Fibroblast of lung (primary cell): ENCODE data around the gene DEFB127.

Source experiments
- CTCF ChIP-seq, 2 donors: IDR thresholded peaks in 1 of 2; conservative IDR thresholded peaks in 1 of 2; 1 replicate in 1 of 2; 2 replicates in 1 of 2; pipeline ENCODE4 v1.5.1; 2011 to 2012; ENCODE audit warnings: low read length in 2 of 2, control low read depth in 1 of 2, inconsistent platforms in 1 of 2, low read depth in 1 of 2, mild to moderate bottlenecking in 1 of 2
- EZH2 ChIP-seq: IDR thresholded peaks from 2 replicates; pipeline ENCODE4 v1.5.1; 2012; ENCODE audit warnings: low read length, control low read depth, mild to moderate bottlenecking; ENCODE audit errors: missing control alignments

DNA sequence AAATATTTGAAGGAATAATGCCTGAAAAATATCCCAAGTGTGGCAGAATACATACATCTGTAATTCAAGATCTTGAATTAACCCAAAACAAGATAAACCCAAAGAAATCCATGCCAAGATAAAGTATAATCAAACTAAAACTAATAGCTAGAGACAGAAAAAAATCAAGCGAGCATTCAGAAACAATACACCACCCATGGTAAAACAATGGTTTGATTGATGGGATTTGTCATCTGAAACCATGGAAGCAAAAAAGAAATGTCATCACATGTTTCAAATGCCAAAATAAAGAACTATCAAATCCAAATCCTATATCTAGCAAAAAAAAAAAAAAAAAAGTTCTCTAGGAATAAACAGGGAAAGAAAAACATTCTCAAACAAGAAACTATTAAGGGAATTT is 5.1 kb upstream of the DEFB127 start:
- TF ChIP-seq CTCF (conservative IDR thresholded peaks at IDR 0.05 in 1 of 2, IDR thresholded peaks at IDR 0.05 in 1 of 2; ENCODE audit: low read depth in 1 of 2, low read length in 2 of 2) (no peak), EZH2 (no peak)
